ENCODE measurements around the gene EML4. TPM values are rescaled to one million over a fixed set of nuclear protein-coding genes. Genes with fewer than 3 reads are reported as not detected.

The EML4 gene
- total and polyA plus RNA-seq, 2 of the 13 experiments (the other 11 are each of a cell fraction or from before 2014, with no cell fraction given): 243 to 476 TPM

- no peak for TF ChIP-seq CEBPZ (IDR thresholded peaks at IDR 0.05; ENCODE audit: low read length)
- TF ChIP-seq ARNT (IDR thresholded peaks at IDR 0.05): no peak
- peak; percentile 76 for TF ChIP-seq SKIL (CRISPR knock-in tag; IDR thresholded peaks at IDR 0.05; ENCODE audit: borderline replicate concordance)
- peak; percentile 66 for TF ChIP-seq KDM5B (CRISPR knock-in tag; IDR thresholded peaks at IDR 0.05; ENCODE audit: borderline replicate concordance)
- no peak for TF ChIP-seq ZNF629 (CRISPR knock-in tag; conservative IDR thresholded peaks at IDR 0.05)
- no peak for TF ChIP-seq SNRNP70 (IDR thresholded peaks at IDR 0.05; ENCODE audit: low read depth, low read length)
- TF ChIP-seq ZNF207 (IDR thresholded peaks at IDR 0.05; ENCODE audit: borderline replicate concordance): no peak
- no peak for TF ChIP-seq SRSF9 (IDR thresholded peaks at IDR 0.05; ENCODE audit: borderline replicate concordance, insufficient read depth, low read depth, low read length, poor library complexity, severe bottlenecking)
- TF ChIP-seq YY1 (IDR thresholded peaks at IDR 0.05; ENCODE audit: insufficient read depth, insufficient replicate concordance, low read depth, low read length): peak; percentile 68
- peak; percentile 74 for TF ChIP-seq ZNF770 (CRISPR knock-in tag; IDR thresholded peaks at IDR 0.05)
- TF ChIP-seq ZFP41 (CRISPR knock-in tag; IDR thresholded peaks at IDR 0.05; ENCODE audit: borderline replicate concordance): peak; percentile 16; the same call in 1 of the 2 replicates
- peak; percentile 56; the same call in 1 of the 2 replicates for TF ChIP-seq HOXA3 (CRISPR knock-in tag; IDR thresholded peaks at IDR 0.05)
- TF ChIP-seq NFRKB (IDR thresholded peaks at IDR 0.05): no peak
- peak; percentile 96; the same call in 1 of the 2 replicates for TF ChIP-seq ZNF709 (CRISPR knock-in tag; IDR thresholded peaks at IDR 0.05)
- TF ChIP-seq TGIF2 (CRISPR knock-in tag; IDR thresholded peaks at IDR 0.05): no peak; the same call in 1 of the 2 replicates
- TF ChIP-seq ZBTB1 (CRISPR knock-in tag; IDR thresholded peaks at IDR 0.05; ENCODE audit: borderline replicate concordance): no peak
- peak; percentile 5; the same call in 1 of the 2 replicates for TF ChIP-seq FOXO1 (CRISPR knock-in tag; IDR thresholded peaks at IDR 0.05)
- TF ChIP-seq KAT2B (IDR thresholded peaks at IDR 0.05; ENCODE audit: borderline replicate concordance, low read depth, low read length): no peak
- TF ChIP-seq KDM2A (CRISPR knock-in tag; IDR thresholded peaks at IDR 0.05; ENCODE audit: borderline replicate concordance, low read depth): peak; percentile 13
- peak; percentile 23; the same call in 1 of the 2 replicates for TF ChIP-seq ETV6 (CRISPR knock-in tag; conservative IDR thresholded peaks at IDR 0.05)
- TF ChIP-seq CHCHD3 (CRISPR knock-in tag; IDR thresholded peaks at IDR 0.05): peak; percentile 65; the same call in 1 of the 2 replicates
- peak; percentile 72 for TF ChIP-seq POLR2G (IDR thresholded peaks at IDR 0.05; ENCODE audit: low read depth, low read length)
- no peak for TF ChIP-seq TBP (CRISPR knock-in tag; IDR thresholded peaks at IDR 0.05)
These were observed at the start of gene EML4 (continued) for GRCh38 chr2:42169100-42169873.

All from HepG2 (cell line).